22Rv1 (cell line): ENCODE results near the gene BLOC1S6.

ENCODE experiments used
- H3K27ac ChIP-seq: fragments of 450-650 bp; 2 replicates; pipeline ENCODE4 v1.5.1; 2017
- ZFX ChIP-seq: fragments of 450-650 bp; IDR thresholded peaks from 2 replicates; pipeline ENCODE4 v1.6.1; 2017; ENCODE audit warnings: antibody characterized with exemption, borderline replicate concordance
- TF ChIP-seq, protein P1 (sequence below): fragments of 450-650 bp; IDR thresholded peaks from 2 replicates; pipeline ENCODE4 v1.5.1; 2017; ENCODE audit warnings: mild to moderate bottlenecking

BLOC1S6 gene

DNA sequence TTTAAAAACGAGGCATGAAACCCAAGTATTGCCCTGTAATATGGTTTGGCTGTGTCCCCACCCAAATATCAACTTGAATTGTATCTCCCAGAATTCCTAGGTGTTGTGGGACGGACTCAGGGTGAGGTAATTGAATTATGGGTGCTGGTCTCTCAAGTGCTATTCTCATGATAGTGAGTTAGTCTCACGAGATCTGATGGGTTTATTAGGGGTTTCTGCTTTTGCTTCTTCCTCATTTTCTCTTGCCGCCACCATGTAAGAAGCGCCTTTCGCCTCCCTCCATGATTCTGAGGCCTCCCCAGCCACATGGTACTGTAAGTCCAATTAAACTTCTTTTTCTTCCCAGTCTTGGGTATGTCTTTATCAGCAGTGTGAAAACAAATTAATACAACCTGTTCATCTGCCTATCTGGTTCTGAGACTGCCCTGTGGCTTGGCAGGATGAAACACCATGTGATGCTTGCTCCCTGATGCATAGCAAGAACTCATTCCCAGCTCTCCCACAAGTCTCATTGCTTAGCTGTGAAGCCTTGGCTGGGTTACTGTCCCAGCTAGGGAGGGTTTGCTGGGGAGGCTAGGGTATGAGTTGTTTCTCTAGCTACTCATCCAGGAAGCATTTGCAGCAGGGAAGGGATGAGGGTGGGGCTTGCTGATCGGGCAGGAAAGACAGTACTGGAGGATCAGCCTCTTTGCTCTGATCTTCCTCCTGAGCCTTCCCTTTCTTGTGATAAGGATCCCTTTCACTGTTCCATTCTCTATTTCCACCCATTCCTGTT lies 43.9 kb downstream of the BLOC1S6 start:
- TF ChIP-seq ZFX, result no peak
- TF ChIP-seq, protein P1, sequence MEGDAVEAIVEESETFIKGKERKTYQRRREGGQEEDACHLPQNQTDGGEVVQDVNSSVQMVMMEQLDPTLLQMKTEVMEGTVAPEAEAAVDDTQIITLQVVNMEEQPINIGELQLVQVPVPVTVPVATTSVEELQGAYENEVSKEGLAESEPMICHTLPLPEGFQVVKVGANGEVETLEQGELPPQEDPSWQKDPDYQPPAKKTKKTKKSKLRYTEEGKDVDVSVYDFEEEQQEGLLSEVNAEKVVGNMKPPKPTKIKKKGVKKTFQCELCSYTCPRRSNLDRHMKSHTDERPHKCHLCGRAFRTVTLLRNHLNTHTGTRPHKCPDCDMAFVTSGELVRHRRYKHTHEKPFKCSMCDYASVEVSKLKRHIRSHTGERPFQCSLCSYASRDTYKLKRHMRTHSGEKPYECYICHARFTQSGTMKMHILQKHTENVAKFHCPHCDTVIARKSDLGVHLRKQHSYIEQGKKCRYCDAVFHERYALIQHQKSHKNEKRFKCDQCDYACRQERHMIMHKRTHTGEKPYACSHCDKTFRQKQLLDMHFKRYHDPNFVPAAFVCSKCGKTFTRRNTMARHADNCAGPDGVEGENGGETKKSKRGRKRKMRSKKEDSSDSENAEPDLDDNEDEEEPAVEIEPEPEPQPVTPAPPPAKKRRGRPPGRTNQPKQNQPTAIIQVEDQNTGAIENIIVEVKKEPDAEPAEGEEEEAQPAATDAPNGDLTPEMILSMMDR, result no peak
- no peak overlapping the region for H3K27ac ChIP-seq

GRCh38 chr15:45631776-45632175 lies 44.6 kb downstream of the BLOC1S6 start:
- TF ChIP-seq, protein P1, result no peak
- no peak for TF ChIP-seq ZFX

GRCh38 chr15:45634432-45635190 lies 47.4 kb downstream of the BLOC1S6 start, which contains the start of gene SQOR:
Gene SQOR, plus strand, starts transcription at chr15:45635029. Its CDS starts 23,895 bp downstream, at chr15:45658924.
- H3K27ac ChIP-seq, result peak within 1 kb of the TSS; percentile 40
- TF ChIP-seq, protein P1, result no peak
- TF ChIP-seq ZFX, result no peak

More at GRCh38 chr15:45631776-45632175, 44.6 kb downstream of the BLOC1S6 start:
- no peak overlapping the region for H3K27ac ChIP-seq

- peak overlapping the region; percentile 40 for H3K27ac ChIP-seq
- TF ChIP-seq, protein P1, result peak; percentile 78
- TF ChIP-seq ZFX, result no peak
These were observed 48.0 kb downstream of the BLOC1S6 start for GRCh38 chr15:45635191-45635638.

DNA sequence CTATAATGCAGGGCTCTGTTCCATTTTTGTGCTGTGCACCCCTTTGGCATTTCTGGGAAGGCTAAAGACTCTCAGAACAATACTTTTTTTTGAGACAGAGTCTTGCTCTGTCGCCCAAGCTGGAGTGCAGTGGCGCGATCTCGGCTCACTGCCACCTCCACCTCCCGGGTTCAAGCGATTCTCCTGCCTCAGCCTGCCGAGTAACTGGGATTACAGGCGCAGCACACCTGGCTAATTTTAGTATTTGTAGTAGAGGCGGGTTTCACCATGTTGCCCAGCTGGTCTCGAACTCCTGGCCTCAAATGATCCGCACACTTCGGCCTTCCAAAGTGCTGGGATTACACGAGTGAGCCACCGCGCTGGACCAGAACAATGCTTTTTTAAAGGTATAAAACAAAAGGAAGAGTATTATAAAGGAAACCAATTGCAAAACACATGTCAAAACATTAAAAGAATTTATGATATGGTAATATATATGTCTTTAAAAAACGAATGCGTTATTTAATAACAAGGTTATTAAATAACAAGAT lies 48.6 kb downstream of the BLOC1S6 start:
- peak overlapping the region; percentile 40; the same call in 1 of the 2 replicates for H3K27ac ChIP-seq

GRCh38 chr15:45637141-45637540 lies 50.0 kb downstream of the BLOC1S6 start:
- peak overlapping the region; percentile 46 for H3K27ac ChIP-seq
- no peak for TF ChIP-seq ZFX
- TF ChIP-seq, protein P1, result no peak

More for the DNA sequence above, 48.6 kb downstream of the BLOC1S6 start:
- TF ChIP-seq ZFX, result no peak
- TF ChIP-seq, protein P1, result peak; percentile 46
